Memory B cell (primary cell): ENCODE results near the gene BDNF.
"Not testable (repeated sequence)": the region's sequence is repeated elsewhere in the genome, so short reads cannot be mapped to it uniquely, and the experiment has no call there.

Experiments
- ATAC-seq: fragments of 150-1000 bp; cut with Tn5 transposase; 2 replicates; pipeline ENCODE4 v1.10.0; 2021; ENCODE audit warnings: low read depth, mild to moderate bottlenecking, moderate library complexity
- DNase-seq, 2 donors: peaks; one replicate each; pipeline ENCODE4 v3.0.0; 2022; ENCODE audit warnings: low spot score in 2 of 2
- H3K27ac Mint-ChIP-seq: one replicate; pipeline ENCODE4 v1.8.0; 2022; ENCODE audit warnings: mild to moderate bottlenecking, moderate library complexity, mixed read lengths
- H3K27me3 Mint-ChIP-seq: one replicate; pipeline ENCODE4 v1.8.0; 2022; ENCODE audit warnings: mixed read lengths
- H3K36me3 Mint-ChIP-seq: one replicate; pipeline ENCODE4 v1.8.0; 2022; ENCODE audit warnings: mild to moderate bottlenecking, mixed read lengths
- H3K4me1 Mint-ChIP-seq: one replicate; pipeline ENCODE4 v1.8.0; 2022; ENCODE audit warnings: mixed read lengths
- H3K4me3 Mint-ChIP-seq: one replicate; pipeline ENCODE4 v1.8.0; 2022; ENCODE audit warnings: mild to moderate bottlenecking, moderate library complexity, mixed read lengths
- H3K9me3 Mint-ChIP-seq: one replicate; pipeline ENCODE4 v1.8.0; 2022; ENCODE audit warnings: mixed read lengths

Gene BDNF

GRCh38 chr11:27700351-27701301, at the start of gene BDNF:
Gene BDNF (minus strand): TSS chr11:27700455. CDS start chr11:27658564, 41,891 bp downstream.
- no peaks in the 10 kb centered on the region for H3K9me3 Mint-ChIP-seq
- H3K4me3 Mint-ChIP-seq, result peak within 1 kb of the TSS; percentile 88
- peaks cover 20% of the 10 kb centered on the region for H3K4me1 Mint-ChIP-seq
- peak within 1 kb of the TSS; percentile 62 for H3K27ac Mint-ChIP-seq
- H3K27me3 Mint-ChIP-seq, result peaks cover 32% of the 10 kb centered on the region
- DNase-seq (no peak), ATAC-seq (peak; percentile 52)
- no peaks in the 10 kb centered on the region for H3K36me3 Mint-ChIP-seq

DNA sequence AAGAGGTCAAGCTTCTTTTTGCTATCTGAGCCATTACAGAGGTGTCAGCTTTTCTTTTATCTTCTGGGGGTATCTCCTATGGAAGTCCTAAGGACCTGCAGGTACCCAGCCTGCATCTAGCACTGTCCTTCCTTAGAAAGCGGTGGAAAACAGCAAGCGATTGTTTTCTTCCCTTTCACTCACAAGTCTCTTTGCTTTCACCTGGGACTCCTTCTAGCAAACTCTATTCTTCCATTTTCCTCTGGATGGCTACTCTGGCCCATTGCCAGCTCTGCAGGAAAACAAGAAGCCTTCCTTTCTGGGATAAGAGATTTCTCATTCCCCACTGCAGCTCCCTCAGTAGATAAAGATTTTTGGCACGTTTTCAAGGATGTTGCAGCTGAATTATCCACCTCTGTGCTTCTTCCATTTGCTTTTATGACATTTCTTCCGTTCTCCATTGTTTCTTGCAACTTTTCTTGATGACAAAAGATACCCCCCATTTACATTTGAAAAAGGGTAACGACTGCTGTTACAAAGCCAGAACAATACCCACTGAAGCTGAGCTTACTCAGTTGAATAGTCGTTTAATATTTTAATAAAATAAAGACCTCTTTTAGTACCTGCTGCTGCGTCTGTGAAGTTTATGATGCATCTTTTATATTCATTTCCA, 40.2 kb upstream of the BDNF start:
- H3K27me3 Mint-ChIP-seq, result peaks cover 8% of the 10 kb centered on the region
- H3K4me3 Mint-ChIP-seq, result no peak overlapping the region
- peaks cover 2% of the 10 kb centered on the region for H3K9me3 Mint-ChIP-seq
- H3K27ac Mint-ChIP-seq, result no peak overlapping the region
- no peaks in the 10 kb centered on the region for H3K4me1 Mint-ChIP-seq
- no peaks in the 10 kb centered on the region for H3K36me3 Mint-ChIP-seq
- no peak for DNase-seq
- no peak for ATAC-seq

DNA sequence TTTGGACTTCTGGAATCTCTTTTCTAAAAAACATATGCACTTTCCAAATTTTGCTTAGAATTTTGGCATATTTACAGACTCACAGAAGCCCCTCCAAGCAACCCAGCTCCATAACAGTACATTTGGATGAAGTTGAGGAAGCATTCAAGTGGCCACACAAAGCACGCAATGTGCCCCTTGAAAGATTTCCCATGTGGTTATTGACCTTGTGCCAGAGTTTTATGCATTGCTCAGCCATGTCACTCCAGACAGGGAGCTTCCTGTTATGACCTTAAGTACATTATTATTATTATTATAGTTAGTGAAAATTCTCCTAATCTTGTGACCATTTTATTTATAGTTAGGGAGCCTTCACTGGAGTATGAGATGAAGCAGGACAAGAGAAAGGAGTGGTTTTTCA, 35.0 kb upstream of the BDNF start:
- no peak for ATAC-seq
- Mint-ChIP-seq H3K4me1 (no peaks in the 10 kb centered on the region), H3K27ac (no peak overlapping the region), H3K9me3 (peaks cover 2% of the 10 kb centered on the region), H3K36me3 (no peaks in the 10 kb centered on the region), H3K27me3 (peaks cover 7% of the 10 kb centered on the region), H3K4me3 (no peak overlapping the region)
- no peak for DNase-seq

GRCh38 chr11:27731803-27732202, 31.5 kb upstream of the BDNF start:
- H3K27me3 Mint-ChIP-seq, H3K36me3 Mint-ChIP-seq, H3K4me1 Mint-ChIP-seq, ATAC-seq, H3K9me3 Mint-ChIP-seq, DNase-seq, H3K27ac Mint-ChIP-seq, H3K4me3 Mint-ChIP-seq: not testable (repeated sequence)

DNA sequence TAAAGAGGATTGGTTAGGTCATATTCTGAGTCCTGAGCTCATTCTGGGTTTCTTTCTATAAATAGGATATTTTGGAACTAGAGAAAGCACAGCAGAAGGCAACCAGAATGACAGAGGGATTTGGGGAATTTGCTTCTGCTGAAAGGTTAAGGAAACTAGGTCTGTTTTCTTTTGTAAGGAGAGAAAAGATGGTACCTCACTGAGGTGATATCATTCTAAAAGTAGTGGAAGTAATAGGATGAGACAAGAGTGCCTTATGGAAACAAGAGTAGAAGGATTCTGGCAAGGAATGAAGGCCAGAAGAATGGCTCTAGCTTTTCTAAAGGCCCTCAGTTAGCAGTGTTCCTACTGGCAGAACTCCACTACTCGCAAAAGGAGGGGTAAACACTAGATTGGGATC, 26.7 kb upstream of the BDNF start:
- Mint-ChIP-seq H3K27ac (no peak overlapping the region), H3K4me1 (no peaks in the 10 kb centered on the region), H3K9me3 (no peaks in the 10 kb centered on the region), H3K36me3 (no peaks in the 10 kb centered on the region), H3K4me3 (no peak overlapping the region), H3K27me3 (peaks cover 13% of the 10 kb centered on the region)
- ATAC-seq (no peak), DNase-seq (no peak)

DNA sequence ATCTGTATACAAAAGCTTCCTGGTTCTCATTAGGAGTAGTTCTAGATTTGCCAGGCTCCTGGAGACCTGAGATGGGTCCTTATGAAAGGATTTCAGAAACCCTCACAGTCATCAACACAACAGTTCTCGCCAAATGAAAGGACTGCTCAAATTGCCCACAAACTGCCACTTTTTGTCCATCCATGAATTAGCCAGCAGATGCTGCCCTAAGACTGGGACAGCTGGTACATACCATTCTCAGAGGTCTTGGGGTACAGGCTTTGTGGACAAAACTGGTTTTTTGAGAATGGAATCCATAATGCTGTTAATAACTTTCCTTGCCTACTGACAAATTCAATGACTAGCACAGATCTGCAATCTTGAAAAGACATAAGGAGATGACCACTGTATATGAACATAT, 23.4 kb upstream of the BDNF start:
- H3K9me3 Mint-ChIP-seq, result no peaks in the 10 kb centered on the region
- no peaks in the 10 kb centered on the region for H3K36me3 Mint-ChIP-seq
- no peak for ATAC-seq
- H3K27me3 Mint-ChIP-seq, result peaks cover 29% of the 10 kb centered on the region
- no peak overlapping the region for H3K27ac Mint-ChIP-seq
- no peak overlapping the region for H3K4me3 Mint-ChIP-seq
- H3K4me1 Mint-ChIP-seq, result peaks cover 5% of the 10 kb centered on the region
- DNase-seq, result no peak

DNA sequence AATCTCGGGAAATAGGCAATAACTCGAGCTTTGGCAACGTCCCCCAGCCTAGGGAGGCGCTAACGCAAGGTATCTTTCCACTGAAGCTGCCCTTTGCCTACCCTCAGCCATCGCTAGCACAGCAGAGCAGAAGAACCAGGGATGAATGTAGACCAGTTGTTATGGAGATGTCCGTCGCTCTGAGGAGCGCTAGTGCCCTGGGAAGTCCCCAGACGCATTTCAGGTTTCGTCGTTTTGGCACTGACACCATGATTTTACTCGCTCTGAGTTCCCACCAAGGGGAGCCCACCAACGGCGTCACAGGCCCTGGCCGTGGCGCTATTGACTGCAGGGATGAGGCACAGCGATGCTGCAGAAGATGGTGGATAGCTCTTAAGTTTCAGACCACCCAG, 22.7 kb upstream of the BDNF start:
- Mint-ChIP-seq H3K4me3 (no peak overlapping the region), H3K9me3 (no peaks in the 10 kb centered on the region), H3K27ac (no peak overlapping the region), H3K4me1 (peaks cover 6% of the 10 kb centered on the region), H3K36me3 (no peaks in the 10 kb centered on the region), H3K27me3 (peaks cover 33% of the 10 kb centered on the region)
- ATAC-seq, result no peak
- DNase-seq, result no peak

DNA sequence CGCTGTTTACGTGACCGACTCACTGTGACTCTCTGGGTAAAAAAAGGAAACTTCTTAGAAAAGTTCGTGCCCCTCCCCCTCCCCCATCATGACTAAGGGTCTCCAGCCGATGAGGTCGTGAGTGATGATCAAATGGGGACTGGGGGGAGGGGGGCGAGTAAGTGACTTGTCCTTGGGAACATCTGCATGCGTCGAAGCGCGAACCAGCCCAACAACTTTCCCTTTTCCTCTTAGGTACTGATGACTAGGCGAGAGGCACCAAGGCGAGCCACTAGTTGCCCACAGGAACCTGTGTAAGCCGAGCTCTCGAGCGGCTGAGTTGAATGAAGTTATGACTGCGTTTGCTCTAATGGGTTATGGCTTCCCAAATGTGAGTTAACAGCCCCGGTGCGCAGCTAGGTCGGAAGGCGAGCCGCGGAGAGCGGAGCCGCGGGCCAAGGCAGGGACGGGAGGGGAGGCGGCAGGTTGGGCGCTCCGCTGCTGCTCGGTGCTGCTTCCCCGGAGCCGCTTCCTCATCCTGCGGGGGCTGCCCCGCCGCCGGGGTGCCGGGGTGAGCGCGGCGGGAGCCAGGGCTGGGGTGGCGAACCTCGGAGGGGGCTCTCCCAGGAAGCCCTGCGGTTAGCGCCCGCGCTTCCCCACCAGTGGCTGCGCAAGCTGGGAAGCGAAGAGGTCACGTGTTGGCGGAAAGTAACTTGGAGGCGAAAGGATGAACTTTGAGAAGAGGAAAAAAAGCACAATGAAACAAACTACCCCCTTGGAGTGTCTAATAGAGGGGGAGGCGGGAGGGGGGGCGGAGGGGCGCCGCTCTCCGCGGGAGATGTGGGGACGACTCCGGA, 22.1 kb upstream of the BDNF start:
- DNase-seq, result no peak
- Mint-ChIP-seq H3K27ac (no peak overlapping the region), H3K4me3 (peak overlapping the region; percentile 28), H3K9me3 (no peaks in the 10 kb centered on the region), H3K36me3 (no peaks in the 10 kb centered on the region), H3K4me1 (peaks cover 6% of the 10 kb centered on the region), H3K27me3 (peaks cover 36% of the 10 kb centered on the region)
- no peak for ATAC-seq

- ATAC-seq (no peak), DNase-seq (no peak)
- peaks cover 6% of the 10 kb centered on the region for H3K4me1 Mint-ChIP-seq
- H3K27me3 Mint-ChIP-seq, result peaks cover 38% of the 10 kb centered on the region
- no peak overlapping the region for H3K4me3 Mint-ChIP-seq
- H3K36me3 Mint-ChIP-seq, result no peaks in the 10 kb centered on the region
- no peak overlapping the region for H3K27ac Mint-ChIP-seq
- H3K9me3 Mint-ChIP-seq, result no peaks in the 10 kb centered on the region
Measured at GRCh38 chr11:27721264-27722116, 21.2 kb upstream of the BDNF start.

DNA sequence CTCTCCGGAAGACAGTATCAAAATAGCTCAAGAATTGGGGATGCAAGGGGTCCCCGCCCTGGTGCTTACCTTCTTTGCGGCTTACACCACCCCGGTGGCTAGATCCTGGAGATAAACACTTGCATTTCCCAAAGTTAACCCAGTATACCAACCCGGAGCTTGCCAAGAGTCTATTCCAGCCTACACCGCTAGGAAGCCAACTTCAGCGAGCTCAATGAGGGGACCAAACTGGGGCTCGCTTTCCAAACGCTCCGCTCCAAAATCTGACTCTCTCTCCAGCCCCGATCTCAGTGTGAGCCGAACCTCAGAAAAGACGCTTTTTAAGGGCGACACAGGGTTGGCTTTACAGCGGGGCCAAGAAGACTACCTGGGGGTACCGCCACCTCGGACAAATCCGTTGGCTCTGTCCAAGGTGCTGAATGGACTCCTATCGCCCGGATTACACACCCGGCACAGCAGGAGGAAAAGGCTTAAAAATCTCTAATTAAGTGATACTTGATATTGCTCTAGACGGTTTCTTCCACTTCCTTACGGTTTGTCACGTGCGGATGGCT, 20.1 kb upstream of the BDNF start:
- Mint-ChIP-seq H3K27ac (no peak overlapping the region), H3K4me1 (peaks cover 6% of the 10 kb centered on the region), H3K27me3 (peaks cover 38% of the 10 kb centered on the region), H3K9me3 (no peaks in the 10 kb centered on the region), H3K4me3 (no peak overlapping the region), H3K36me3 (no peaks in the 10 kb centered on the region)
- ATAC-seq (no peak), DNase-seq (no peak)

GRCh38 chr11:27719546-27719925, 19.3 kb upstream of the BDNF start:
- Mint-ChIP-seq H3K27ac (no peak overlapping the region), H3K4me1 (peaks cover 6% of the 10 kb centered on the region), H3K9me3 (no peaks in the 10 kb centered on the region), H3K36me3 (no peaks in the 10 kb centered on the region), H3K4me3 (no peak overlapping the region), H3K27me3 (peaks cover 36% of the 10 kb centered on the region)
- ATAC-seq (no peak), DNase-seq (no peak)

DNA sequence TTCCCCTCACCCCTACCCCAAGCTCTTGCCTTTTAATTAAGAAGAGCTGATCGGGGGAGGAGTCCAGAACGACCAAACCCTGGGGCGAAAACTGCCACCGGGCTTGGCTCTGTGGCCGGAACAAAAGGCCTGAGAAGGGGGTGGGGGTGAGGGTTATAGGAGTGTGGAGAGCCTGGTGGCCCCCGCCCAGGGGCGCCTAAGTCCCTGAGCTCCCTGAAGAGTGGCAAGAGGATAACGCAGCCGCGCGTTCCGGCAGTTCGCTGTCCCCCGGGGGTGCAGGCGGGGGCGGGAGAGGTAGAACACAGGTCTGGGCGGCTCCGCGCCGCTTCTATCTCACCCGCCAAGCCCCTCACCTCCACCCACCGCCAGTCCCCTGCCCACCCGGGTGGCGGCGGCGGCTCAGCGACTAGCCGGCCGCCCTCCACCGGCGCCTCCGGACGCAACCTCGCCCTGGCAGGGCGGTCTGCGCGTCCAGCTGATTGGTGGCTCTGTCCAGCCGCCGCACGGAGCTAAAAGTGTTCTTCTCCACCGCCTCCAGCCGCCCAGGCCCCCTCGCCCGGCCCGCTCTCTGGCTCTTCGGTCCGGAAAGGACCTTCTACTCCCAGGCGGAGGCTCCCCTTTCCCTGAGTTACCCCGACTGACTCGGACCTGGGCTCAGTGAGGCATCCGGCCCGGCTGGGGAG, 18.7 kb upstream of the BDNF start:
- peaks cover 37% of the 10 kb centered on the region for H3K27me3 Mint-ChIP-seq
- peaks cover 6% of the 10 kb centered on the region for H3K4me1 Mint-ChIP-seq
- no peak overlapping the region for H3K4me3 Mint-ChIP-seq
- ATAC-seq (no peak), DNase-seq (no peak)
- H3K36me3 Mint-ChIP-seq, result no peaks in the 10 kb centered on the region
- H3K27ac Mint-ChIP-seq, result no peak overlapping the region
- no peaks in the 10 kb centered on the region for H3K9me3 Mint-ChIP-seq
